Skeletal muscle cell (primary cell): ENCODE measurements around the gene ANKRD49.

Experiments used
- DNase-seq: peaks from one replicate; pipeline ENCODE4 v3.0.0-alpha.2; 2010; ENCODE audit warnings: low read depth
- H3K4me3 ChIP-seq: 2 replicates; pipeline ENCODE4 v1.5.1; 2011; ENCODE audit warnings: low read depth, mild to moderate bottlenecking, control low read depth, low read length, moderate library complexity

Gene ANKRD49

GRCh38 chr11:94493281-94494125, at the start of gene ANKRD49, which contains the start of gene MRE11:
TSS of gene ANKRD49 (plus strand) at chr11:94493984. CDS start at chr11:94496694, 2,710 bp downstream.
TSS of gene MRE11 (minus strand) at chr11:94493844. CDS start at chr11:94492801, 1,043 bp downstream.
- peak within 1 kb of the TSS; percentile 95 for H3K4me3 ChIP-seq
- peak; percentile 92 for DNase-seq

- no peak overlapping the region for H3K4me3 ChIP-seq
These were observed 48.1 kb upstream of the ANKRD49 start for GRCh38 chr11:94445641-94446040.

GRCh38 chr11:94447149-94447548, 46.6 kb upstream of the ANKRD49 start:
- no peak for DNase-seq

More at GRCh38 chr11:94445641-94446040, 48.1 kb upstream of the ANKRD49 start:
- DNase-seq, result no peak

GRCh38 chr11:94449029-94449428, 44.8 kb upstream of the ANKRD49 start:
- no peak overlapping the region for H3K4me3 ChIP-seq
- DNase-seq, result no peak

More at GRCh38 chr11:94447149-94447548, 46.6 kb upstream of the ANKRD49 start:
- H3K4me3 ChIP-seq, result no peak overlapping the region

GRCh38 chr11:94449437-94449836, 44.3 kb upstream of the ANKRD49 start:
- H3K4me3 ChIP-seq, result no peak overlapping the region
- peak; percentile 75 for DNase-seq

- no peak overlapping the region for H3K4me3 ChIP-seq
- peak; percentile 6 for DNase-seq
These were observed 43.7 kb upstream of the ANKRD49 start for GRCh38 chr11:94450048-94450447.

GRCh38 chr11:94452988-94453387, 40.8 kb upstream of the ANKRD49 start:
- no peak overlapping the region for H3K4me3 ChIP-seq
- no peak for DNase-seq

- H3K4me3 ChIP-seq, result no peak overlapping the region
- no peak for DNase-seq
These were observed 39.5 kb upstream of the ANKRD49 start for GRCh38 chr11:94454301-94454700.

- DNase-seq, result no peak
- H3K4me3 ChIP-seq, result no peak overlapping the region
These were observed 37.9 kb upstream of the ANKRD49 start for GRCh38 chr11:94455861-94456260.

GRCh38 chr11:94457118-94458029, 36.4 kb upstream of the ANKRD49 start:
- no peak overlapping the region for H3K4me3 ChIP-seq
- no peak for DNase-seq

GRCh38 chr11:94459576-94459975, 34.2 kb upstream of the ANKRD49 start:
- H3K4me3 ChIP-seq, result no peak overlapping the region
- no peak for DNase-seq

GRCh38 chr11:94469416-94469815, 24.4 kb upstream of the ANKRD49 start:
- no peak for DNase-seq
- no peak overlapping the region for H3K4me3 ChIP-seq

- DNase-seq, result no peak
- H3K4me3 ChIP-seq, result no peak overlapping the region
These were observed 20.6 kb upstream of the ANKRD49 start for GRCh38 chr11:94472916-94473799.

- no peak overlapping the region for H3K4me3 ChIP-seq
- no peak for DNase-seq
These were observed 16.2 kb upstream of the ANKRD49 start for GRCh38 chr11:94477624-94478023.

GRCh38 chr11:94481342-94481741, 12.4 kb upstream of the ANKRD49 start:
- no peak overlapping the region for H3K4me3 ChIP-seq
- DNase-seq, result no peak

- no peak overlapping the region for H3K4me3 ChIP-seq
- DNase-seq, result no peak
These were observed 7.7 kb upstream of the ANKRD49 start for GRCh38 chr11:94486068-94486467.

GRCh38 chr11:94494126-94494680, 419 bp downstream of the ANKRD49 start:
- peak overlapping the region; percentile 95 for H3K4me3 ChIP-seq
- DNase-seq, result no peak

- no peak overlapping the region for H3K4me3 ChIP-seq
- no peak for DNase-seq
These were observed 6.4 kb downstream of the ANKRD49 start for GRCh38 chr11:94500181-94500580.

- no peak overlapping the region for H3K4me3 ChIP-seq
- no peak for DNase-seq
These were observed 7.7 kb downstream of the ANKRD49 start for GRCh38 chr11:94501522-94501921.
